ENCODE data around the gene STH.

GRCh38 chr17:46023783-46024388, 24.8 kb downstream of the STH start:
- TF ChIP-seq CTCF (IDR thresholded peaks at IDR 0.05) (no peak), POLR2AphosphoS5 (IDR thresholded peaks at IDR 0.05) (no peak)

Data from prostate gland (tissue), 2 donors.